ENCODE results near the gene CTSG.
"Not testable (repeated sequence)": the region's sequence is repeated elsewhere in the genome, so short reads cannot be mapped to it uniquely, and the experiment has no call there.

The CTSG gene

GRCh38 chr14:24576182-24576581 lies at the start of gene CTSG:
TSS of gene CTSG (minus strand) at chr14:24576250. CDS start at chr14:24576223, 27 bp downstream.
- DNase-seq (ENCODE audit: low read depth in 2 of 2): no peak

DNA sequence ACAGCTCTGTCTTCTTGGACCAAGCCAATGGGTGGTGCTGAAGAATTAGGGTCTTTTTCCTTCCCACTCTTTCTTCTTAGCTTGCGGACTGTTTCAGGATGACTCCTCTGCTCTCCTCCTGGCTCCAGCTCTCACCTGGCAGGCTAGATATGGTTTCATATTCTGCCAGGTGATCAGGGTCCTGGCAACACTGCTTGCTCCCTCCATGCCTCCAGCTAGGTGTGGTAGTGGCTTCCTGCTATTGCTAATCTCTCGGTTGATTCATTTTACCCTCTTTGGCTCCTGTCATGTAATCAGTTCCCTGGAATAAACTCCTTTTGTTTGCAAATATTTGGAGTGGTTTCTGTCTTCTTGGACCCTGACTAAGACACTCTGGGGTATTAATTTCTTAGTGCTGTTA lies 37.7 kb upstream of the CTSG start:
- DNase-seq (ENCODE audit: low read depth in 2 of 2): no peak

DNA sequence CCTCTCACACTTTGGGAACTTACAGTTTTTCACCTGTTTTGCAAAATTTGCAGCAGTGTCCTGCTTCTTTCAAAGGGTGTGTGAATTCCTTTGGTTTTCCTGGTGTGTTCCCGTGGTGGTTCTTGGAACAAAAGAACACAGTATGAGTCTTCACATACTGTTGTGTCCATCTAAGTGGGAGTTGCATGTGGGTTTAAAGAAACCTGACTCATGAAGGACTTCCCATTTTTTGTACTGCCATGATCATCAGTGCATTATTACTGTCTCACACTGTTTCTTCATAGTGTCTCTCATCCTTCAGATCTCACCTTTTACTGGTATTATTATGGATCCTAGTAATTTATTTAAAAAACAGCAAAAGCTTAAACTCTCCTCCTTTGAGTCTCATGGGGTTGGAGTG lies 37.2 kb upstream of the CTSG start:
- DNase-seq (ENCODE audit: low read depth in 2 of 2): no peak

DNA sequence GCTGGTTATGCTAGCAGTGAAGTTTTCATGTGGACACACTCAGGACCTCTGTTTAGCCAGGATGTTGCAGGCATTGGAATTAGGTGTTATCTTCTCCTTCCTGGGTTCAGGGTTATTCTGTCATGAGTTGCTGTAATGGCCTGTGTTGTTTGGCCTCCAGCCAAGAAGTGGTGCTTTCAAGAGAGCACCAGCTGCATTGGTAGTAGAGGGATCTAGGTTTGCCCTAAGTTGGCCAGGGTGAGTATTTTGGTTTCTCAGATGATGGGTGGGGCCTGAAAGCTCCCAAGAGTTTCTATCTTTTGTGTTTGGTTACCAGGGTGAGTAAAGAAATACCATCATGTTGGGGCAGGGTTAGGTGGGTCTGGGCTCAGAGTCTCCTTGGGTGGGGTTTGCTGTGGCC lies 36.1 kb upstream of the CTSG start:
- DNase-seq (ENCODE audit: low read depth in 2 of 2): no peak

GRCh38 chr14:24609655-24610344 lies 33.8 kb upstream of the CTSG start, which contains the start of gene GZMH:
TSS of gene GZMH (minus strand) at chr14:24609685. CDS start at chr14:24609613, 72 bp downstream.
- DNase-seq (ENCODE audit: low read depth in 2 of 2): no peak

GRCh38 chr14:24607635-24608514 lies 31.8 kb upstream of the CTSG start:
- no peak for DNase-seq (ENCODE audit: low read depth in 2 of 2)

DNA sequence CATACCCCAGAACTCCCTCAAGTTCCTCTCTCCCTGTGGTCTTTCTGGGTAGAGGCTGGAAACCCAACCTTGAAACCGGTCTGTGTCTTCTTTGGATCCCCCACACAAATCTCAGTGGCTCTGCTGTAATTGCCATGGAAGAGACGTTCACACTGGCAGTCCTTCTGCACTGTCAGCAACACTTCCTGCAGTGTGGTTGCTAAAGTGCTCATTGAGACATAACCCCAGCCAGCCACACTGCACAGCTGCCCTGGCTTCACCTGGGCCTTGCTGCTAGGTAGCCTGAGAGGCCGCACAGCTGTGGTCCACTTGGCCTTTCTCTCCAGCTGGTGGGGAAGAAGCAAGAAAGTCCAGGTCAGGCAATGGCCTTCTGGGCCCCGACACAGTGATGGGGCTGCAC lies 31.0 kb upstream of the CTSG start:
- no peak for DNase-seq (ENCODE audit: low read depth in 2 of 2)

DNA sequence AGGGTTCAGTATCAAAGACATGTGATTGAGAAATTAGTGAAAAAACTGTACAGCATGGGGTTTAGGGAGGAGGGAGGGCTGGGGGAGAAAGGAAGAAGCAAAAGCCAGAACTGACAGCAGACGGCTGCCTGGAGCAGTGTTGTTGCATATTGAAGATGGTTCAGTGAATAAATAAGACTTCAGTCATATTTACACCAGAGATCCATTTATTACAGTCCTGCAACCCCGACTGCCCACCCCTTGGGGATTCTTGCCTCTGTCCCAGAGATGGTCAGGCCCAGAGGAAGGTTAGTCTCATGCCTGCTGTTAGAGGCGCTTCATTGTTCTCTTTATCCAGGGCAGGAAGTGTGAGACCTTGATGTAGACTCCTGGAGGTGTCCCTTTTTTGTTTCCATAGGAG lies 30.2 kb upstream of the CTSG start:
- no peak for DNase-seq (ENCODE audit: low read depth in 2 of 2)

GRCh38 chr14:24605435-24606190 lies 29.6 kb upstream of the CTSG start:
- DNase-seq (ENCODE audit: low read depth in 2 of 2): peak; percentile 31 to 43

DNA sequence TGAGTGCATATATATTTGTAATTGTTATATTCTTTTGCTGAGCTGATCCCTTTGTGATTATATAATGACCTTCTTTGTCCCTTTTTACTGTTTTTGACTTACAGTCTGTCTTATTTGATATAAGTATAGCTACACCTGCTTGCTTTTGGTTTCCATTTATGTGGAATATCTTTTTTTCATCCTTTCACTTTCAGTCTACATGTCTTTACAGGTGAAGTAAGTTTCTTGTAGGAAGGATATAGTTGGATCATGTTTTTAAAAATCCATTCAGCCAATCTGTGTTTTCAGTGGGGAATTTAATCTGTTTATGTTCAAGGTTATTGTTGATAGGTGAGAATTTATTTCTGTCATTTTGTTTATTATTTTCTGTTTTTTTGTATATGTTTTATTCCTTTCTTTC lies 21.4 kb upstream of the CTSG start:
- DNase-seq (ENCODE audit: low read depth in 2 of 2): no peak

DNA sequence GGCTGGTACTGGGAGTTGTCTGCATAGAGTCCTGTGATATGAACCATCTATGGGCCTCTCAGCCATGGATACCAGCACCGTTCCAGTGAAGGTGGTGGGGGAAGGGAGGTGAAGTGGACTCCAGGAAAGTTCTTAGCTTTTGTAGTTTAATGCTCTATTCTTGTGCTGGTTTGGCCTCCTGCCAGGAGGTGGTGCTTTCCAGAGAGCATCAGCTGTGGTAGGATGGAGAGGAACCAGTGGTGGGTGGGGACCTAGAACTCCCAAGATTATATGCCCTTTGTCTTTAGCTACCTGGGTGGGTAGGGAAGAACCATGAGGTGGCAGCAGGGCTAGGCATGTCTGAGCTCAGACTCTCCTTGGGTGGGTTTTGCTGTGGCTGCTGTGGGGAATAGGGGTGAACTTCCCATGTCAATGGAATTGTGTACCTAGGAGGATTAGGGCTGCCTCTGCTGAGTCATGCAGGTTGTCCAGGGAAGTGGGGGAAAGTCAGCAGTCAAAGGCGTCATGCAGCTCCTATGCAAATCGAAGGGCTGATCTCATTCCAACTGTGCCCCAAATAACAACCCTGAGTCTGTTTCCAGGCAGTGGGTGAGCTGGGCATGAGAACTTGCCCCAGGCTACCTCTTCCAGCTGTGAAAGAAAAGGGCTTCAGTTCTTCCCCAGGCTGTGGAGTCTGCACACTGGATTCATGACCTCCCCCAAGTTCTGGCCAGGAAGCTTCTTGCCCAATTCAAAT lies 19.2 kb upstream of the CTSG start:
- no peak for DNase-seq (ENCODE audit: low read depth in 2 of 2)

GRCh38 chr14:24591004-24591403 lies 15.0 kb upstream of the CTSG start:
- DNase-seq (ENCODE audit: low read depth in 2 of 2): not testable (repeated sequence)

DNA sequence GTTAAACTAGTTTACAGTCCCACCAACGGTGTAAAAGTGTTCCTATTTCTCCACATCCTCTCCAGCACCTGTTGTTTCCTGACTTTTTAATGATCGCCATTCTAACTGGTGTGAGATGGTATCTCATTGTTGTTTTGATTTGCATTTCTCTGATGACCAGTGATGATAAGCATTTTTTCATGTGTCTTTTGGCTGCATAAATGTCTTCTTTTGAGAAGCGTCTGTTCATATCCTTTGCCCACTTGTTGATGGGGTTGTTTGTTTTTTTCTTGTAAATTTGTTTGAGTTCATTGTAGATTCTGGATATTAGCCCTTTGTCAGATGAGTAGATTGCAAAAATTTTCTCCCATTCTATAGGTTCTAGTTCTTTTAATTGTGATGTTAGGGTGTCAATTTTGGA lies 8.4 kb upstream of the CTSG start:
- DNase-seq (ENCODE audit: low read depth in 2 of 2): not testable (repeated sequence)

GRCh38 chr14:24578558-24578957 lies 2.5 kb upstream of the CTSG start:
- no peak for DNase-seq (ENCODE audit: low read depth in 2 of 2)

- no peak for DNase-seq (ENCODE audit: low read depth in 2 of 2)
Observed at GRCh38 chr14:24576771-24577170, 721 bp upstream of the CTSG start.

GRCh38 chr14:24574206-24574774 lies 1.8 kb downstream of the CTSG start:
- no peak for DNase-seq (ENCODE audit: low read depth in 2 of 2)

- DNase-seq (ENCODE audit: low read depth in 2 of 2): no peak
Observed at GRCh38 chr14:24566318-24566717, 9.7 kb downstream of the CTSG start.

- no peak for DNase-seq (ENCODE audit: low read depth in 2 of 2)
Observed at GRCh38 chr14:24565766-24566165, 10.3 kb downstream of the CTSG start.

DNA sequence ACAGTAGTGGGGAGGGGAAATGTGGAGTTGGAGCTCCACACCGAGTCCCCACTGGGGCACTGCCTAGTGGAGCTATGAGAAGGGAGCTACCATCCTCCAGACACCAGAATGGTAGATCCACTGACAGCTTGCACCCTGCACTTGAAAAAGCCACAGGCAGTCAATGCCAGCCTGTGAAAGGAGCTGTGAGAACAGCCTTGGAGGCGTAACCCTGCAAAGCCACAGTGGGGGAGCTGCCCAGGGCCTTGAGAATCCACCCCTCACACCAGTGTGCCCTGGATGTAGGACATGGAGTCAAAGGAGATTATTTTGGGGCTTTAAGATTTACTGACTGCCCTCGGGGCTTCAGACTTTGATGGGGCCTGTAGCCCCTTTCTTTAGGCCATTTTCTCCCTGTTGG lies 12.5 kb downstream of the CTSG start:
- no peak for DNase-seq (ENCODE audit: low read depth in 2 of 2)

DNA sequence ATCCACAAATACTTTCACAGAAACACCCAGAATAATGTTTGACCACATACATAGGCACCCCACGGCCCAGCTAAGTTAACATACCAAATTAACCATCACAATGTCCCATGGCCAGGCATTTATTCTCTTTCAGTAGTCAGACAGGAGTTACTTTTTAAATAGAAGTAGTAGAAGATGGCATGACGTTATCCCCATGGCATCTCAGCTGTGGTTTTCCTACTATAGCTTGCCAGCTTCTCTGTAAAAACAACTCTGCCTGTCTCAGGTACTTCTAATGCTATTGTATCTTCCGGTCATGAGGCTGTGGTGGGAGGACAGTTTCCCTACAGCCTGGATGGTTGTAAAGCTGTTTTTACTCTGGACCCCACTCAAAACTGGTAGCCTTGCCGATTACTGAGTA lies 19.3 kb downstream of the CTSG start:
- DNase-seq (ENCODE audit: low read depth in 2 of 2): no peak

GRCh38 chr14:24549064-24549463 lies 27.0 kb downstream of the CTSG start:
- DNase-seq (ENCODE audit: low read depth in 2 of 2): not testable (repeated sequence)

Data from stimulated activated CD4-positive, alpha-beta T cell treated with anti-CD3 and anti-CD28 coated beads, Interleukin-1b, Interleukin-23, amount 100 ng/mL, for 1 hour (primary cell).